ENCODE measurements around the gene TENT5C.

Gene TENT5C

GRCh38 chr1:117605164-117605773 is 579 bp upstream of the TENT5C start (continued):
- TF ChIP-seq ZNF571 (tag by site-specific recombination; IDR thresholded peaks at IDR 0.05), result no peak
- TF ChIP-seq CTCF (tag by site-specific recombination; IDR thresholded peaks at IDR 0.05), result no peak
- no peak for TF ChIP-seq SP3 (tag by site-specific recombination; IDR thresholded peaks at IDR 0.05)
- TF ChIP-seq ZFP41 (tag by site-specific recombination; IDR thresholded peaks at IDR 0.05; ENCODE audit: borderline replicate concordance), result no peak
- TF ChIP-seq ZNF560 (tag by site-specific recombination; IDR thresholded peaks at IDR 0.05; ENCODE audit: borderline replicate concordance), result no peak
- TF ChIP-seq ZSCAN18 (tag by site-specific recombination; IDR thresholded peaks at IDR 0.05), result no peak
- TF ChIP-seq ZNF580 (tag by site-specific recombination; IDR thresholded peaks at IDR 0.05), result peak; percentile 24; the same call in 1 of the 2 replicates
- TF ChIP-seq ZSCAN4 (tag by site-specific recombination; IDR thresholded peaks at IDR 0.05), result no peak
- no peak for TF ChIP-seq ZNF132 (tag by site-specific recombination; IDR thresholded peaks at IDR 0.05; ENCODE audit: borderline replicate concordance)
- no peak for TF ChIP-seq YY2 (tag by site-specific recombination; IDR thresholded peaks at IDR 0.05)
- no peak for TF ChIP-seq ZNF792 (tag by site-specific recombination; IDR thresholded peaks at IDR 0.05)
- TF ChIP-seq ZNF146 (tag by site-specific recombination; IDR thresholded peaks at IDR 0.05), result no peak; the same call in 1 of the 2 replicates
- peak; percentile 15; the same call in 1 of the 2 replicates for TF ChIP-seq PRDM10 (tag by site-specific recombination; IDR thresholded peaks at IDR 0.05)
- TF ChIP-seq ZNF558 (tag by site-specific recombination; IDR thresholded peaks at IDR 0.05), result no peak; the same call in 1 of the 2 replicates
- no peak for TF ChIP-seq FEZF1 (tag by site-specific recombination; IDR thresholded peaks at IDR 0.05)
- no peak for TF ChIP-seq PRDM2 (tag by site-specific recombination; IDR thresholded peaks at IDR 0.05; ENCODE audit: borderline replicate concordance)
- no peak for TF ChIP-seq ZNF621 (tag by site-specific recombination; IDR thresholded peaks at IDR 0.05)
- no peak for TF ChIP-seq ZNF529 (tag by site-specific recombination; IDR thresholded peaks at IDR 0.05; ENCODE audit: insufficient replicate concordance)
- no peak for TF ChIP-seq ZNF138 (tag by site-specific recombination; IDR thresholded peaks at IDR 0.05; ENCODE audit: borderline replicate concordance)
- TF ChIP-seq KLF9 (tag by site-specific recombination; IDR thresholded peaks at IDR 0.05; ENCODE audit: low read depth), result no peak
- TF ChIP-seq, protein P1, sequence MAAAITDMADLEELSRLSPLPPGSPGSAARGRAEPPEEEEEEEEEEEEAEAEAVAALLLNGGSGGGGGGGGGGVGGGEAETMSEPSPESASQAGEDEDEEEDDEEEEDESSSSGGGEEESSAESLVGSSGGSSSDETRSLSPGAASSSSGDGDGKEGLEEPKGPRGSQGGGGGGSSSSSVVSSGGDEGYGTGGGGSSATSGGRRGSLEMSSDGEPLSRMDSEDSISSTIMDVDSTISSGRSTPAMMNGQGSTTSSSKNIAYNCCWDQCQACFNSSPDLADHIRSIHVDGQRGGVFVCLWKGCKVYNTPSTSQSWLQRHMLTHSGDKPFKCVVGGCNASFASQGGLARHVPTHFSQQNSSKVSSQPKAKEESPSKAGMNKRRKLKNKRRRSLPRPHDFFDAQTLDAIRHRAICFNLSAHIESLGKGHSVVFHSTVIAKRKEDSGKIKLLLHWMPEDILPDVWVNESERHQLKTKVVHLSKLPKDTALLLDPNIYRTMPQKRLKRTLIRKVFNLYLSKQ (tag by site-specific recombination; IDR thresholded peaks at IDR 0.05; ENCODE audit: borderline replicate concordance), result no peak
- no peak for TF ChIP-seq IKZF3 (tag by site-specific recombination; IDR thresholded peaks at IDR 0.05)

Data from HEK293 (cell line).